ENCODE measurements around the gene ZWILCH. TPM values are rescaled to one million over a fixed set of nuclear protein-coding genes. Genes with fewer than 3 reads are reported as not detected.
A peak's percentile ranks its signal among the peaks of the same experiment; 100 is the strongest.

Gene ZWILCH
- total and polyA plus RNA-seq, 8 donors: 1.2 to 4.3 (median 3.1) TPM

GRCh38 chr15:66566963-66567531 is 61.9 kb downstream of the ZWILCH start:
- peak; percentile 64 to 86 (median 80) for ATAC-seq
- Histone ChIP-seq H3K4me1 (no peaks in the 10 kb centered on the region), H3K9me3 (no peaks in the 10 kb centered on the region), H3K27me3 (no peaks in the 10 kb centered on the region), H3K4me3 (no peak overlapping the region), H3K36me3 (no peaks in the 10 kb centered on the region), H3K27ac (no peak overlapping the region)
- TF ChIP-seq CTCF (IDR thresholded peaks at IDR 0.05): peak; percentile 44 to 71 (median 57)
- DNase-seq: peak in 5 of 6 donors; percentile 26 to 70 (median 37)
- intact Hi-C loops (cut with DNase I): no loop called here
- FAIRE-seq: no peak
- 25 to 30% methylated on average over 15 of the region's 15 CpGs for WGBS, 2 donors

- no peak for TF ChIP-seq CTCF (IDR thresholded peaks at IDR 0.05)
- Histone ChIP-seq H3K4me3 (no peak overlapping the region), H3K4me1 (no peaks in the 10 kb centered on the region), H3K27ac (no peak overlapping the region), H3K36me3 (no peaks in the 10 kb centered on the region), H3K9me3 (no peaks in the 10 kb centered on the region), H3K27me3 (no peaks in the 10 kb centered on the region)
- DNase-seq (no peak), FAIRE-seq (no peak), ATAC-seq (no peak)
- intact Hi-C loops (cut with DNase I): no loop called here
- 77 to 82% methylated on average over 7 of the region's 7 CpGs for WGBS, 2 donors
These were observed 62.8 kb downstream of the ZWILCH start for GRCh38 chr15:66567897-66568296.

GRCh38 chr15:66569461-66570137 is 64.5 kb downstream of the ZWILCH start:
- no peaks in the 10 kb centered on the region for H3K4me1 ChIP-seq
- H3K4me3 ChIP-seq: no peak overlapping the region
- no peaks in the 10 kb centered on the region for H3K27me3 ChIP-seq
- H3K36me3 ChIP-seq: no peaks in the 10 kb centered on the region
- H3K27ac ChIP-seq: no peak overlapping the region
- intact Hi-C loops (cut with DNase I): no loop called here
- ATAC-seq (no peak), FAIRE-seq (no peak), DNase-seq (peak in 1 of 6 donors; percentile 13)
- 77 to 82% methylated on average over 9 of the region's 9 CpGs for WGBS, 2 donors
- no peaks in the 10 kb centered on the region for H3K9me3 ChIP-seq
- TF ChIP-seq CTCF (IDR thresholded peaks at IDR 0.05): no peak

GRCh38 chr15:66570327-66570726 is 65.2 kb downstream of the ZWILCH start:
- Histone ChIP-seq H3K4me3 (no peak overlapping the region), H3K36me3 (no peaks in the 10 kb centered on the region), H3K9me3 (no peaks in the 10 kb centered on the region), H3K4me1 (no peaks in the 10 kb centered on the region), H3K27ac (no peak overlapping the region), H3K27me3 (no peaks in the 10 kb centered on the region)
- no peak for TF ChIP-seq CTCF (IDR thresholded peaks at IDR 0.05)
- DNase-seq (peak in 1 of 6 donors; percentile 24), FAIRE-seq (no peak), ATAC-seq (no peak)
- 74 to 81% methylated on average over 3 of the region's 3 CpGs for WGBS, 2 donors
- intact Hi-C loops (cut with DNase I): no loop called here

GRCh38 chr15:66570842-66571478 is 65.8 kb downstream of the ZWILCH start:
- no peaks in the 10 kb centered on the region for H3K9me3 ChIP-seq
- ATAC-seq: no peak
- FAIRE-seq: no peak
- H3K4me3 ChIP-seq: no peak overlapping the region
- no peaks in the 10 kb centered on the region for H3K27me3 ChIP-seq
- no peak overlapping the region for H3K27ac ChIP-seq
- no peaks in the 10 kb centered on the region for H3K4me1 ChIP-seq
- H3K36me3 ChIP-seq: no peaks in the 10 kb centered on the region
- DNase-seq: peak in 1 of 6 donors; percentile 37
- 73 to 80% methylated on average over 6 of the region's 6 CpGs for WGBS, 2 donors
- intact Hi-C loops (cut with DNase I): no loop called here
- TF ChIP-seq CTCF (IDR thresholded peaks at IDR 0.05): no peak
